Measurements from ENCODE around the gene OR2T29.
"Not testable (repeated sequence)": the region's sequence is repeated elsewhere in the genome, so short reads cannot be mapped to it uniquely, and the experiment has no call there.

The OR2T29 gene

DNA sequence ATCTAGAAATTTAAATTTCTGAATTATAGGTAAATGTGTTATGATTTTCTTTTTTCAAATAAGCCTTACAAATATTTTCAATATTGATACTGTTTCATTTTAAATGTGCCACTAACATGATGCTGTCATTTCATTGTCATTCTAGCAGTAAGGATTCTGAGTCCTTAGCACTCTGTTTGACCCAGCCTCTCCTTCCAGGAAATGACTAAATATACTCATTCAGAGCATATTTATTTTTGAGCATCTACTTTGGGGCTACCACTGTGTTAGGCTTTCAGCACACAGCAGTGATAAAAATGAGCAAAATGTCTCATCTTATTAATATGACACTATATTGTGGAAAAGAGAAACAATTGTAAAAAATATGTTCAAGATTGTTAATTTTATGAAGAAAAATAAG, 52.4 kb downstream of the OR2T29 start:
- DNase-seq (ENCODE audit: low spot score), result not testable (repeated sequence)

DNA sequence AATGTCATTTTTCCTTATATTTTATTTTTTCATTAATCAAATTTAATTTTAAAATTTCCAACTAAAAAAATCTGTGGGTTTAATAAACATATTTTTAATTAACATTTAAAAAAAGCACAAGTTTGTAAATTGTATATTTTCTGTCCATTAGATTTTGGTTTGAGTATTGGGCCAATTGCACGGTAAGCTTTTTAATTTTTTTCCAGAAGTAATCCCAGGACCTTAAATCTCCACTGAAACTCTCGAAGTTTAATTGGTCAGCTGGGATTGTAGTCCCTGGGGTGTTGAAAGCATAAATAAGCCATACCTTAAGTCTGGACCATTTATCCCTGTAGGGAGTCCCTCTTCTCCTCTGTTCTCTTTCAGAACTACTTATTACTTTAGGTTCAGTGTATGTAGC, 54.8 kb downstream of the OR2T29 start, which contains the start of gene OR2G6:
Gene OR2G6 (plus strand): TSS at position 301 of the 400 bp plus-strand sequence. CDS start 13,574 bp downstream, outside the sequence.
- DNase-seq (ENCODE audit: low spot score), result not testable (repeated sequence)
